Hepatocyte (in vitro differentiated cells): ENCODE data around the gene DIAPH1.

ENCODE experiments used
- CTCF ChIP-seq: fragments of 200-600 bp; sonication (generic); IDR thresholded peaks from 2 replicates; pipeline ENCODE4 v1.5.1; 2016; ENCODE audit warnings: antibody characterized with exemption, mild to moderate bottlenecking; ENCODE audit not compliant: poor library complexity
- EZH2 ChIP-seq: fragments of 200-600 bp; sonication (generic); IDR thresholded peaks from 2 replicates; pipeline ENCODE4 v1.6.1; 2016; ENCODE audit warnings: antibody characterized with exemption, mild to moderate bottlenecking, borderline replicate concordance

GRCh38 chr5:141491323-141492167 is 127.3 kb downstream of the DIAPH1 start:
- TF ChIP-seq CTCF (no peak), EZH2 (no peak)
